GM19397 (cell line): ENCODE data around the gene CLNK.

ENCODE experiments used
- ATAC-seq: cut with Tn5 transposase; IDR thresholded peaks from one replicate; pipeline ENCODE4 v1.9.1; 2021; ENCODE audit warnings: mild to moderate bottlenecking, moderate library complexity; ENCODE audit not compliant: unreplicated experiment

The CLNK gene

GRCh38 chr4:10701702-10702460 lies 17.3 kb upstream of the CLNK start:
- ATAC-seq = no peak

GRCh38 chr4:10701161-10701560 lies 16.6 kb upstream of the CLNK start:
- ATAC-seq = no peak

GRCh38 chr4:10698172-10698571 lies 13.6 kb upstream of the CLNK start:
- ATAC-seq = no peak

GRCh38 chr4:10697086-10697485 lies 12.5 kb upstream of the CLNK start:
- no peak for ATAC-seq

- no peak for ATAC-seq
Measured at GRCh38 chr4:10696253-10696652, 11.7 kb upstream of the CLNK start.

- ATAC-seq = no peak
Measured at GRCh38 chr4:10694828-10695209, 10.3 kb upstream of the CLNK start.

GRCh38 chr4:10694151-10694827 lies 9.7 kb upstream of the CLNK start:
- ATAC-seq = no peak

GRCh38 chr4:10691651-10692050 lies 7.1 kb upstream of the CLNK start:
- no peak for ATAC-seq

GRCh38 chr4:10690185-10690907 lies 5.8 kb upstream of the CLNK start:
- no peak for ATAC-seq

- ATAC-seq = no peak
Measured at GRCh38 chr4:10688846-10689245, 4.3 kb upstream of the CLNK start.

- ATAC-seq = no peak
Measured at GRCh38 chr4:10688022-10688421, 3.5 kb upstream of the CLNK start.

- ATAC-seq = no peak
Measured at GRCh38 chr4:10687526-10687925, 3.0 kb upstream of the CLNK start.

- no peak for ATAC-seq
Measured at GRCh38 chr4:10682397-10682796, 2.2 kb downstream of the CLNK start.

- ATAC-seq = no peak
Measured at GRCh38 chr4:10677796-10678497, 6.6 kb downstream of the CLNK start.

- ATAC-seq = peak; percentile 63
Measured at GRCh38 chr4:10673817-10674369, 10.7 kb downstream of the CLNK start.

- ATAC-seq = no peak
Measured at GRCh38 chr4:10672379-10672778, 12.2 kb downstream of the CLNK start.

GRCh38 chr4:10671799-10672198 lies 12.8 kb downstream of the CLNK start:
- no peak for ATAC-seq

GRCh38 chr4:10671366-10671765 lies 13.2 kb downstream of the CLNK start:
- ATAC-seq = peak; percentile 87

GRCh38 chr4:10670321-10670720 lies 14.2 kb downstream of the CLNK start:
- ATAC-seq = no peak

- ATAC-seq = no peak
Measured at GRCh38 chr4:10667701-10668326, 16.8 kb downstream of the CLNK start.

- no peak for ATAC-seq
Measured at GRCh38 chr4:10666616-10667015, 18.0 kb downstream of the CLNK start.
